22Rv1 (cell line): ENCODE measurements around the gene ORC6.

Experiments
- ZFX ChIP-seq: fragments of 450-650 bp; IDR thresholded peaks from 2 replicates; pipeline ENCODE4 v1.6.1; 2017; ENCODE audit warnings: antibody characterized with exemption, borderline replicate concordance
- TF ChIP-seq, protein P1 (sequence below): fragments of 450-650 bp; IDR thresholded peaks from 2 replicates; pipeline ENCODE4 v1.5.1; 2017; ENCODE audit warnings: mild to moderate bottlenecking

DNA sequence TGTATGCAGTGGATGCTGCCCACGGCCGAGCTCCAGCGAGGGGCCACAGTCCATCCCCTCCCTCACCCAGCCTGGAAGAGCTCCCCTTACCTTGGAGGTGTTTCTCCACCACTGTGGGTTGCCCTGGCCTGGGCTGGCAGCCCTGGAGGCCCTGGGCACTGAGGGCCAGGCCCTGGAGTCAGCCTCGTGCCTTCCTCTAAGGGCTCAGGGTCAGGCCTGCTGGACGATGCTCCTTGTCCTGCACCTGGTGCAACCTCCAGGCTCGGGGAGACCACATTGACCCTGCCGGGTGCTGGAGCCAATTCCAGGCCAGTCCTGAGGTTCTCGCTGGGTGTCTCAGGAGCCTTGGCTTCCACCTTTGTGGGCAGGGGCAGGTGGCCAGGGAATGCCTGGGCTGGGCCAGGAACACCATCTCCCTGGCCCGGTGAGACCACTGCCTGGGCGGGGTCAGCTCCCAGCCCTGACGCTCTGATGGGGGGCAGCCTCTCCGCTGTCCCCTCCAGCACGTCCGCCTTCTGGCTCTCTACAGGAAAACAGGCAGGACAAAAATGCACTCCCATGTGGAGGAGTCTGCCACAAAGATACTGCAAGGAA is 48.3 kb downstream of the ORC6 start:
- TF ChIP-seq, protein P1, sequence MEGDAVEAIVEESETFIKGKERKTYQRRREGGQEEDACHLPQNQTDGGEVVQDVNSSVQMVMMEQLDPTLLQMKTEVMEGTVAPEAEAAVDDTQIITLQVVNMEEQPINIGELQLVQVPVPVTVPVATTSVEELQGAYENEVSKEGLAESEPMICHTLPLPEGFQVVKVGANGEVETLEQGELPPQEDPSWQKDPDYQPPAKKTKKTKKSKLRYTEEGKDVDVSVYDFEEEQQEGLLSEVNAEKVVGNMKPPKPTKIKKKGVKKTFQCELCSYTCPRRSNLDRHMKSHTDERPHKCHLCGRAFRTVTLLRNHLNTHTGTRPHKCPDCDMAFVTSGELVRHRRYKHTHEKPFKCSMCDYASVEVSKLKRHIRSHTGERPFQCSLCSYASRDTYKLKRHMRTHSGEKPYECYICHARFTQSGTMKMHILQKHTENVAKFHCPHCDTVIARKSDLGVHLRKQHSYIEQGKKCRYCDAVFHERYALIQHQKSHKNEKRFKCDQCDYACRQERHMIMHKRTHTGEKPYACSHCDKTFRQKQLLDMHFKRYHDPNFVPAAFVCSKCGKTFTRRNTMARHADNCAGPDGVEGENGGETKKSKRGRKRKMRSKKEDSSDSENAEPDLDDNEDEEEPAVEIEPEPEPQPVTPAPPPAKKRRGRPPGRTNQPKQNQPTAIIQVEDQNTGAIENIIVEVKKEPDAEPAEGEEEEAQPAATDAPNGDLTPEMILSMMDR = no peak
- TF ChIP-seq ZFX = no peak
